ENCODE results near the gene SLC35C1. TPM values are rescaled to one million over a fixed set of nuclear protein-coding genes. Genes with fewer than 3 reads are reported as not detected.

Gene SLC35C1
- polyA plus RNA-seq, 1 experiment: 14.6 TPM

DNA sequence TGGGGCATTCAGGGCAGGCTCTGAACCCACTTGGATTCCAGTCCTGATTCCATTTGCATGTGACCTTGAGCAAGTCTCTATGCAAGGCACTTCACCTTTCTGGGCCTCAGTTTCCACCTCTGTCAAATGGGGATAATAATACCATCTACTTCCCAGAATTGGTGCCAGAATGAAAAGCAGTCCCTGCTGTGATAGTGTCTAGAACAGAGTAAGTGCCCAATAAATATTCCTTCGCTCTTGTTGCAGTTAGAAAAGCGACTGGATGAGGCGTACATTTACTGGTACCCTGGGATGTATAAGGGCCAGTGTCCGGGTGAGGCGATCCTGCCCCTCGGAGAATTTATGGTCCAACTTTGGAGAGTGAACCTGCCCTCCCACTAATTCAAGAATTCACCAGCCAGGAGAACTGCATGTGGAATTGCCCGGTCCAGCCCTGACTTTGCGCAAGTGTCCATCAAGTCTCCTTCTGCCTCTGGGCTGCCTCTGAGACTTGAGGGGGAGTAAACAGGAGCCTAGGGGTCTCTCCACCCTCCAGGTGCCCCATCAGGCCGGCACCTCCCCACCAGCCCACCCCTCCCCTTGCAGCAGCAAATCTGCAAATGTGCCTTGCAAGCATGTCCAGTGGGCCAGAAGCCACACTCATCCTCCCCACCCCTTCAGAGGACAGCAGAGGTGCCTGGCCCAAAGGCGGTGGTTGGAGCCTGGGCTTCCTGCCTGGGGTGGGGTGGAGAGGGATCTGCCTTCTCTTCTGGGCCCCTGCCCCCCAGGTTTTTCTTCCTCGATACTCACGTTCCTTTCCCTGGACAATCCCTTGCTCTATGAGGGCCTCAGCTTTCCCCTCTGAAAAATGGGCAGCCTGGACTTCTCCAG lies 30.9 kb upstream of the SLC35C1 start:
- H3K4me3 ChIP-seq (ENCODE audit: low read depth, low read length): no peak overlapping the region
- ChIA-PET CTCF (interaction anchor here (1.0 kb wide), 1 partner anchor 403 kb away, joined by 3 read pairs; no protein-coding TSS in a partner anchor), POLR2A (no interaction called here)
- DNase-seq (ENCODE audit: low read depth): no peak
- H3K36me3 ChIP-seq (ENCODE audit: control insufficient read depth, insufficient read depth, low read length): no peaks in the 10 kb centered on the region
- TF ChIP-seq, protein P1, sequence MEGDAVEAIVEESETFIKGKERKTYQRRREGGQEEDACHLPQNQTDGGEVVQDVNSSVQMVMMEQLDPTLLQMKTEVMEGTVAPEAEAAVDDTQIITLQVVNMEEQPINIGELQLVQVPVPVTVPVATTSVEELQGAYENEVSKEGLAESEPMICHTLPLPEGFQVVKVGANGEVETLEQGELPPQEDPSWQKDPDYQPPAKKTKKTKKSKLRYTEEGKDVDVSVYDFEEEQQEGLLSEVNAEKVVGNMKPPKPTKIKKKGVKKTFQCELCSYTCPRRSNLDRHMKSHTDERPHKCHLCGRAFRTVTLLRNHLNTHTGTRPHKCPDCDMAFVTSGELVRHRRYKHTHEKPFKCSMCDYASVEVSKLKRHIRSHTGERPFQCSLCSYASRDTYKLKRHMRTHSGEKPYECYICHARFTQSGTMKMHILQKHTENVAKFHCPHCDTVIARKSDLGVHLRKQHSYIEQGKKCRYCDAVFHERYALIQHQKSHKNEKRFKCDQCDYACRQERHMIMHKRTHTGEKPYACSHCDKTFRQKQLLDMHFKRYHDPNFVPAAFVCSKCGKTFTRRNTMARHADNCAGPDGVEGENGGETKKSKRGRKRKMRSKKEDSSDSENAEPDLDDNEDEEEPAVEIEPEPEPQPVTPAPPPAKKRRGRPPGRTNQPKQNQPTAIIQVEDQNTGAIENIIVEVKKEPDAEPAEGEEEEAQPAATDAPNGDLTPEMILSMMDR (IDR thresholded peaks at IDR 0.05; ENCODE audit: insufficient read depth, low read depth, low read length): no peak
- H3K27me3 ChIP-seq (ENCODE audit: control insufficient read depth, insufficient read depth, low read length): peaks cover 3% of the 10 kb centered on the region

DNA sequence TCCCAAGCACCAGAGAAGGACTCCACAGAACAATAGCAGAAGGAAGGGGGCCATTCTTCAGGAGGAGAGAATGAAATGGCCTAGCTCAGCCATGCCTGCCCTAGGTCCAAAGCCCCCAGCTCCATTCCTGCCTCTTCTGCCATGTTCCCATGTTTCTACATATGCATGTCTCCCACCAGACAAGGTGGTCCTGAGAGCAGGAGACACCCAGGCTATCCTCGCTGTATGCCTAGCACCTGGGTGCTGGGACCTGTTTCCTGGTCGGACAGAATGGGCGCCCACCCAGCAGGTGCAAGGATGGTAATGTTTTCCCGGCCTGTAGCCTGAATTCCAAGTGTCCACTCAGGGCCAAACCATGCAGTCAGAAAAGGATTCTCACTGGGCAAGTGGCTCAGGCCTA lies 30.2 kb upstream of the SLC35C1 start:
- TF ChIP-seq, protein P1 (IDR thresholded peaks at IDR 0.05; ENCODE audit: insufficient read depth, low read depth, low read length): no peak
- no peaks in the 10 kb centered on the region for H3K36me3 ChIP-seq (ENCODE audit: control insufficient read depth, insufficient read depth, low read length)
- peaks cover 3% of the 10 kb centered on the region for H3K27me3 ChIP-seq (ENCODE audit: control insufficient read depth, insufficient read depth, low read length)
- DNase-seq (ENCODE audit: low read depth): no peak
- ChIA-PET POLR2A (no interaction called here), CTCF (interaction anchor here (1.0 kb wide), 1 partner anchor 404 kb away, joined by 3 read pairs; no protein-coding TSS in a partner anchor)
- H3K4me3 ChIP-seq (ENCODE audit: low read depth, low read length): no peak overlapping the region

DNA sequence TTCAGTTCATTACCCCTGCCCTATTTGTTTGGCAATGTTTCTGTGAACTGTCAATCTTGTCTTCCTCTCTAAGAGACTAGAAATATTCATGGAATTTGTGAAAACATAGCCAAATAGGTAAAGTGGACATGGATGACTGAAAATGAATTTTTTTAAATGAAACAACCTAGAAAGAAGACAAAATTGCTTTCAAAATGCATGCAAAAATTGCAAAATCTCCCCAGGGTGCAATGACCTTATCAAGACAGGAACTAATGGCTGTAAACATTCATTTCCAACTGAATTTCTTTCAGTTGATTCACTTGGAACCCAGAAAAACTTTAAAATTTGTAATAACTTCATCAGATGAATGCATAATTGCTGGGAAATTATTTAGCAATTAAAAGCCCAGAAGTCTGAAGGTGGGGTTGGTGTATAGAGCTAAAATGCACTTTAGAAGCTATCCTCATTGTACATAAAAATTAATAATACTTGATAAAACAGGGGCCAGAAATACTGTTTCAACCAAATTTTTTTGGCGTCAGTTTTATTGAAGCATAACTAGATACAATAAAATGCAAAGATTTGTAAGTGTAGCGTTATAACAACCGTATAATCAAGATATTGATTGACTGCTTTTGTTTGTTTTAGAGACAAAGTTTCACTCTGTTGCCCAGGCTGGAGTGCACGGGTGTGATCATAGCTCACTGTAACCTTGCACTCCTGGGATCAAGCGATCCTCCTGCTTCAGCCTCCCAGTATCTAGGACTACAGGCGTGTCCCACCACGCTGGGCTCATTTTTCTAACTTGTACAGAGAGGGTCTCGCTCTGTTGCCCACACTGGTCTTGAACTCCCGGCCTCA lies 27.6 kb upstream of the SLC35C1 start:
- Histone ChIP-seq H3K27me3 (ENCODE audit: control insufficient read depth, insufficient read depth, low read length) (no peaks in the 10 kb centered on the region; the same call in 1 of the 2 replicates), H3K4me3 (ENCODE audit: low read depth, low read length) (no peak overlapping the region), H3K36me3 (ENCODE audit: control insufficient read depth, insufficient read depth, low read length) (no peaks in the 10 kb centered on the region)
- POLR2A ChIA-PET: no interaction called here
- CTCF ChIA-PET: interaction anchor here (0.7 to 1.6 kb wide), 2 partner anchors 406 to 850 kb away, joined by 3 read pairs; no protein-coding TSS in a partner anchor
- no peak for DNase-seq (ENCODE audit: low read depth)
- TF ChIP-seq, protein P1 (IDR thresholded peaks at IDR 0.05; ENCODE audit: insufficient read depth, low read depth, low read length): no peak

DNA sequence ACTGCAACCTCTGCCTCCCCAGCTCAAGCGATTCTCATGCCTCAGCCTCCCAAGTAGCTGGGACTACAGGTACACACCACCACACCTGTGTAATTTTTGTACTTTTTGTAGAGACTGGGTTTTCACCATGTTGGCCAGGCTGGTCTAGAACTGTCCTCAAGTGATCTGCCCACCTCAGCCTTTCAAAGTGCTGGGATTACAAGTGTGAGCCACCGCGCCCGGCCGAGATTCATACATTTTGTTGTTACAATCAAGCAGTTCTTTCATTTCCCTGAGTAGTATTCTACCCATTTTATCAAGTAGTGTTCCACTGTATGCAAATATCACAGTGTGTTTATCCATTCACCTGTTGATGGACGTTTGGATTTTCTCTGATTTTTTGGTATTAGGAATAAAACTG lies 26.6 kb upstream of the SLC35C1 start:
- CTCF ChIA-PET: interaction anchor here (1.6 kb wide), 1 partner anchor 407 kb away, joined by 3 read pairs; no protein-coding TSS in a partner anchor
- H3K27me3 ChIP-seq (ENCODE audit: control insufficient read depth, insufficient read depth, low read length): no peaks in the 10 kb centered on the region; the same call in 1 of the 2 replicates
- H3K4me3 ChIP-seq (ENCODE audit: low read depth, low read length): no peak overlapping the region
- no peak for DNase-seq (ENCODE audit: low read depth)
- TF ChIP-seq, protein P1 (IDR thresholded peaks at IDR 0.05; ENCODE audit: insufficient read depth, low read depth, low read length): no peak
- no peaks in the 10 kb centered on the region for H3K36me3 ChIP-seq (ENCODE audit: control insufficient read depth, insufficient read depth, low read length)
- POLR2A ChIA-PET: no interaction called here

DNA sequence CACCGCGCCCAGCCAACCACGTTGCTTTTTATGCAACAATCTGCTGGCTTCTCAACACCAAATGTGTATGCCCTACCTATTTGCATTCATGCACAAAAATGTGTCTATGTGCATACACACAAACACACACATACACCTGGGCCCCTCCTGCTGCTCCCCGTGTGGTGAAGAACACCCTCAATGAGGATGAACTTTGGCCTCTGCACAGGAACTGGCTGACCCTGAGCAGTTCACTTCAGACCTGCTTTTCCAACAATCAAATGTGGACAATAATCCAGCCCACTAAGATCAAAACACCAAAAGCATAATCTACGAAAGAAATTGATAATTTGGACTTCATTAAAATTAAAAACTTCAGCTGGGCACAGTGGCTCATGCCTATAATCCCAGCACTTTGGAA lies 25.3 kb upstream of the SLC35C1 start:
- ChIA-PET CTCF (no interaction called here), POLR2A (no interaction called here)
- H3K4me3 ChIP-seq (ENCODE audit: low read depth, low read length): no peak overlapping the region
- DNase-seq (ENCODE audit: low read depth): no peak
- no peaks in the 10 kb centered on the region for H3K36me3 ChIP-seq (ENCODE audit: control insufficient read depth, insufficient read depth, low read length)
- no peaks in the 10 kb centered on the region for H3K27me3 ChIP-seq (ENCODE audit: control insufficient read depth, insufficient read depth, low read length)
- TF ChIP-seq, protein P1 (IDR thresholded peaks at IDR 0.05; ENCODE audit: insufficient read depth, low read depth, low read length): no peak
